GM21619 (cell line): Measurements from ENCODE around the gene ZNF648.
"Not testable (repeated sequence)": the region's sequence is repeated elsewhere in the genome, so short reads cannot be mapped to it uniquely, and the experiment has no call there.

Experiments
- ATAC-seq: cut with Tn5 transposase; IDR thresholded peaks from one replicate; pipeline ENCODE4 v1.9.1; 2021; ENCODE audit not compliant: unreplicated experiment

ZNF648 gene

DNA sequence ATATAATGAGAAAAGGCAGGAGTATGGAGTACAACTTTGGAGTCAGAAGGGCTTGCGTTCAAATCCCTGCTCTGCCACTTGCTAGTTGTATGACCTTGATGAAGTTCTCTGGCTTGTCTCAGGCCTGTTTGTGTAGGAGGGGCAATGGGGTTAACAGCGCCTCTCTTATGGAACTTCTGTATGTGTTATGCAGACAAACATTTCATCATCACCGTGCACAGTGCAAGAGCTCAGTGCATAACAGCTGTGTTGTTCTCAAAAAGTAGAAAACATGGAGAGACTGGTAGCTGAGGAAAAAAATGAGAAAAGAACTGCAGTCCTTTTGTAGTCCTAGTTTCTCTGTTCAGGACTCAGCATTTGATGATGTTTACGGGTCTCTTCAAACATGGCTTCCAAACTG lies 10.4 kb upstream of the ZNF648 start:
- ATAC-seq: no peak

DNA sequence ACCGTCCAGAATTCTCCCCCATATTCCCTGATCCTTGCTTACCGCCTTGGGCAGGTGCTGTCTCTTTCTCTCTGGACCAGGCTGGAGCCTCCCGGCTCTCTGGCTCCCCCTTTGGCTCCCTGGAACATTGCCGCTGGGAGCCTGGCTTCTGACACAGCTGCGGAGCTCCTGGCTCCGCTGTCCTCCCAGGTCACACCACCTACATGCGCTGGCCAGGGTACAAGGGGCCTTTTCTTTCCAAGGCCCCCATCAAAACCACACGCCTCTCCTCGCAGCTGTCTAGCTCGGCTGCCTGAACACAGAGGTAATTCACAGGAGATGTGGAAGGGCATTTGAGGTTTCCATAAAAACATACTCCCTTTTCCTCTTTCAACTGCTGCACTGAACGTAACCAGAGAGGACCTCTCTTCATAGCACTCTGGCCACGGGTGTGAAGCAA lies 7.5 kb upstream of the ZNF648 start:
- no peak for ATAC-seq

DNA sequence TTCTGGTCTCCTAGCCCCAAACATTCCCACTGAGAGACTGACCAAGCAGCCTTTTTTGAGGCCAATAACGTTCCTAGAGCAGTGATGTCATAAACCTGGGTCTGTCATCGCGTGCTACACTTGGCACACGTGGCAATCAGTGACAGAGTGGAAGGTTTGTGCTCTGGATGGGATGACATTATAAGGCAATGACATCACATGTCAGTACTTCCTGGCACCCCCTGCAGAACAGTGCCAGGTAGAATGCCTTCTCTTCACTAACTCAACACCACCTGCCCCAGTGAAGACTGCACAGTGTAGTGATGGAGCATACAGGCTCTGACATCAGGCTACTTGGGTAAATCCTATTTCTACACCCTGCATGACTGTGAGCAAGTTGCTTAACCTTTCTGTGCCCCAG lies 5.4 kb upstream of the ZNF648 start:
- ATAC-seq: no peak

DNA sequence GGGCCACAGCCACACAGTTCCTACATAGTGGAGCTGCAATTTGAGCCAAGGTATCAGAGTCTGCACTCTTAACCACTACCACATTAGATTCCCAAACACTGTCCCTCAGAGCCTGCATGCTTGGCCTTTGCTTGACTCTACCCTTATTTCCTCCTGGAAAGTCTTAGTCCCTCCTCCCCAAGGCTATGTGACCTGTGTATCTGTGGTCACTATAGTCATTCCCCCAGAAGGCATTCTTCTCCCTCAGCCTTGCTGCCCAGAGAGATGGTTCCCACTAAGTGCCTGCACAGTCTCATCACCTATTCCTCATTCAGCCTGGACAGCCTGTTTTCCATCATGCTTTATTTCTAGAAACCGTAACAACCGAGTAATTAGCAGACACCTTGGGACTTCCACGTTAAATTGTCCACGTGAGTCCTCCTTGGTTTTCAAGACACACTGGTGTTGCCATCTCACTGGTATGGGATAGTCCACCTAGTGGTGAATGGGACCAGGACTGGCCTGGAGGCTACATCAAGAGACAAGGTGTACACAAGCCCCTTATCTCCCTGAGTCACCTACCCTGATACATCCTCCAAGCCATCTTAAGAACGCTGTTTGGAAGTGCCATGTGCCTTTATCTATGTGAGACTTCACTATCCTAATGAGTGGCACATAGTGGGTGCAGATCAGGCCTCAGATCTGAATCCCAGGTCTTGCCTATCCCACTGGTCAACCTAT lies 3.8 kb upstream of the ZNF648 start:
- ATAC-seq: no peak

DNA sequence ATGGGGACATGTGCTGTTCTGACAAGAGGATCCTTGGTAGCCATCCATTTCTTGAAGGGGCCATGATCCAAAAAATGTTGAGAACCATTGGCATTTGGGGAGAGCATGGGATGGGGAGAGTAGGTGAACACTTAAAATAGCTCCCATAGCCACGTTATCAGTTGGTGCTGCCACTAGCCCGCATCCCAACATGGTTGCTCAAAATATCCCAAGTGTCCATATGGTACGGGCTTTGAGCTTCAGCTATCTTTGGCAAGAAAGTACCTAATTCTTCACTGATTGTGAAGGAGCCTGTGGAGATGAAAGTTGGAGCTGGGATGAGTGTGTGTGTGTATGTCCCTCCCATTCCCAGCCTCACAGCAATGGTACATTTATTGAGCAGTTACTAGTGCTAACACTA lies 3.1 kb upstream of the ZNF648 start:
- ATAC-seq: no peak

DNA sequence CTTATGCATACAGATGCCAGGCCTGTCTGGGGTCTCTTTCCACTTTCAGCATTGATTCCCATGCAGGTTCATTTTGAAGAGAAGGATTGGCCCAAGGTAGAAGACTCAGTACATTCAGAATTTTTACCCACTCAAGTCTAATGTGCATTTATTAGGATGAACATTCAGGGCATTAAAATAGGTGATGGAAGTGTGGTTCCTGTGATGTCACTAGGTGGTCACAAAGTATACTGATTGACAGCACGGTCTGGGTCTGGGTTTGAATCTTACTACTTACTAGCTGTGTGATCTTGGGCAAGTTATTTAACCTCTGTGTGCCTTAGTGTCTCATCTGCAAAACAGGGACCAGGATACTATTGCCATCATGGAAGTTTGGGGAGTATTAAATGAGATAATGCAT lies 711 bp upstream of the ZNF648 start:
- no peak for ATAC-seq

DNA sequence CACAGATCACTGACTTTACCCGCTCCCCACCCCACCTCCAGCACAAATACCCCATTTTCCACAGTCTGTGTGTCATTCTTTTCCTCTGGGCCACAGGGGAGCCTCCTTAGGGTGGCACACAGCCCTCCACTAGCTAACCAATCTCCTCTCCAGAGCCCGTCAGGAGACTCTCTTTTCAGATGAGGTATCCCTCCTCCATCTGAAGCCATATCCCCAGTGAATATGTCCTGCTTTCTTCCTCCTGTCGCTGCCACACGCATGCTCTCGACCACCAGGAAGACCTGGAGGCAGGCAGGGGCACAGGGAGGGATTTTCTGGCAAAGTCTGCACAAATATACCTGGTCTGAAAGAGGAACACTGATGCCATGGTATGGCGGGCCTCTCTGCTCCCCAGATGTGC lies 635 bp downstream of the ZNF648 start:
- no peak for ATAC-seq

DNA sequence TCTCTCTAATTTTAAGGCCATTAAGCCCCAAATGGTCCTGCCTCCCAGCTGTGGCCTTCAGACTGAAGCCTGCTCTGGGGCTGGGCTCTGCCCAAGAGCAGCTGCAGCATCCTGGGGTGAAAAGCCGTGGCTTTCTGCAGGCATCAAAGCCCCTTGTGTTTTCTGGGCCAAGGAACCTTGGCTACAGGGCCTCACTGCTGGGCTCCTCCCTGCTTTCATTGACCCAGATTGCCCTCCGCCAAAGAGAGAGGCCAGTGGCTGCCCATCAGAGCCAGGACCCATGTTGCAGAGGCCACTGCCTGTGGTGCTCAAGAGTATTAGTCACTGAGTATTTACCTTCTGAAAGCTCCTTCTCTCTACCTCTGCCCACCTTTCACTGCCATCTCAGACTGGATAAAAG lies 1.6 kb downstream of the ZNF648 start:
- ATAC-seq: no peak

DNA sequence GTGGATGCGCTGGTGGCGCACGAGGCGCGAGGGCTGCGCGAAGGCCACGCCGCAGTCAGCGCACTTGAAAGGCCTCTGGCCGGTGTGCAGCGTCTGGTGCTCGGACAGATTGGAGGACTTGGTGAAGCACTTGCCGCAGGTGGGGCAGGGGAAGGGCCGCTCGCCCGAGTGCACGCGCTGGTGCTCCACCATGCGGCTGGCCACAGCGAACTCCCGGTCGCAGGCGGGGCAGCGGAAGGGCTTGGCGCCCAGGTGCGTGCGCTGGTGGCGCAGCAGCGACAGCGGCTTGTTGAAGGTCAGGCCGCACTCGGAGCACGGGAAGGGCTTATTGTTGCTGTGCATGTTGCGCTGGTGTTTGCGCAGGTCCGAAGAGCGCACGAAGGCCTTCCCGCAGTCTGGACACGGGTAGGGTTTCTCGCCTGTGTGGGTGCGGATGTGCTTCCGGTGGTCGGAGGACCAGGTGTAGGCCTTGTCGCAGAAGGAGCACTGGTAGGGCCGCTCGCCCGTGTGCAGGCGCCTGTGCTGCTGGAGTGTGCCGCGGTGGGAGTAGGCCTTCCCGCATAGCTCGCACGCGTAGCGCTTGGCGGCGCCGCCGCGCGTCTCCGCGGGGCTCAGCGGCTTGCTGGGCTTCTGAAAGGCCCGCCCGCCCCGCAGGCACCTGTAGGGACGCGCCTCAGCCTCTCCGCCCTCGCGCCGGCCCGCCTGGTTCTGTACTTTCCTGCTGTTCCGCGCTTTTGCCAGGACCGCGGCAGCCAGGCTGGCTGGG lies 4.7 kb downstream of the ZNF648 start:
- no peak for ATAC-seq

DNA sequence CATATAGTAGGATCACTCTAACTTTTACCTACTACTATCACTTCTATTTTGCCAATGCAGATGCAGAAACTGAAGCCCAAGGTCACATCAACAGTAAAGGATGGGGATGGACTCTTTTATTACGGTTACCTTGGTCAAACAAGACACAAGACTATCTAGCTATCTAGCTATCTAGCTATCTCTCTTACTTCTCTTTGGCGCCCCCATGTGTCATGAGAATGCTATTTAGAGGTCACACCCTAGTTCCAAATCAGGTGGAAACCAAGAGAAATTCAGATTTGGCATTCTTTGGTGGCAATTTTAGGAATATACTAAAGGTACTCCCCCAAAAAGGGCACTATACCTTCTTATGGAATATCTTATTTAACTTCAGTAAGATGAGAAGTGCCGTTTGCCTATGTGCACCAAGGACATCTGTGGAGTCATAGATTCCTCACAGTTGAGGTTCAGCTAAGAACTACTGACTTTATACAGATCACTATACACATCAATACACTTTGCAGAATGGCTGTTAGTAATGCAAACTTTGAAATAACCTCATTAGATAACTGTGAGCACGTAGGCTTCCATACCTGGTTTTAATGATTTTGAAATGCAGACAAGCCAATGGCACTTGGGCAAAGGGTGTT lies 6.7 kb downstream of the ZNF648 start:
- ATAC-seq: no peak

DNA sequence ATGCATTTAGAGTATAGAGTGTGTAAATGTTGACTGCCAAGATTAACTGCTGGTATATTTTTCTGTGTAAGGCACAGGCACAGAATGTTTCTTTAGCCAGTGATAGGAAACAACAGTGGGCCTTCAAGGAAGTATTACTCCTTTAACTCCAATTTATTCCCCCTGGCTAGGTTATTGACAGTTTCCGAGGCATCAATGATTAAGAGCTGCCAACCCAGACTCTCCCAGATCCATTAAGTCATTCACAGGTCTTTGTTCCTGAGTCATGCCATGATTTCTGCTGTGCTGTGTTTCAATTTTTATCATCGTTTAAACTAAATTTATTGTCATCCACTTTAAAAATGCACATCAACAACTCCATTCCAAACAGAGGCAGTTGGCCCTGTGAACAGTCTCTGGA lies 9.2 kb downstream of the ZNF648 start:
- ATAC-seq: no peak

DNA sequence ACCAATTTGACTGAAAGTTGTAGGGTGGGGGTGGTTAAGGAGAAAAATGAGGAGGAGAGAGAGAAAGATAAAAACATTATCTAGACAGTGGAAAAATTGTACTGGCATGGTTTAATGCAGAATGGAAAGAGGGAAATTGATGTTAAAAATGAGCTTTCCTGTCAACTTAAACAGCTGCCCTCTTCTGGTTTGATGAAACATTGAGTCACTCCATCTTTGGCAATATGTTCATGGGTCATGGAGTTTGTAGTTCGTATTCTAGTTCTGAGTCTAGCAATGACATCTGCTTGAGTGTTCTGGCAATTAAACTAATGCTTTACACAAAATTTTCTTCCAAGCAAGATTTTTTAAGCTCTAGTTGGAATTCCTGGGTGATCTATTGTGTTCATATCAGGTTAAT lies 9.6 kb downstream of the ZNF648 start:
- no peak for ATAC-seq

DNA sequence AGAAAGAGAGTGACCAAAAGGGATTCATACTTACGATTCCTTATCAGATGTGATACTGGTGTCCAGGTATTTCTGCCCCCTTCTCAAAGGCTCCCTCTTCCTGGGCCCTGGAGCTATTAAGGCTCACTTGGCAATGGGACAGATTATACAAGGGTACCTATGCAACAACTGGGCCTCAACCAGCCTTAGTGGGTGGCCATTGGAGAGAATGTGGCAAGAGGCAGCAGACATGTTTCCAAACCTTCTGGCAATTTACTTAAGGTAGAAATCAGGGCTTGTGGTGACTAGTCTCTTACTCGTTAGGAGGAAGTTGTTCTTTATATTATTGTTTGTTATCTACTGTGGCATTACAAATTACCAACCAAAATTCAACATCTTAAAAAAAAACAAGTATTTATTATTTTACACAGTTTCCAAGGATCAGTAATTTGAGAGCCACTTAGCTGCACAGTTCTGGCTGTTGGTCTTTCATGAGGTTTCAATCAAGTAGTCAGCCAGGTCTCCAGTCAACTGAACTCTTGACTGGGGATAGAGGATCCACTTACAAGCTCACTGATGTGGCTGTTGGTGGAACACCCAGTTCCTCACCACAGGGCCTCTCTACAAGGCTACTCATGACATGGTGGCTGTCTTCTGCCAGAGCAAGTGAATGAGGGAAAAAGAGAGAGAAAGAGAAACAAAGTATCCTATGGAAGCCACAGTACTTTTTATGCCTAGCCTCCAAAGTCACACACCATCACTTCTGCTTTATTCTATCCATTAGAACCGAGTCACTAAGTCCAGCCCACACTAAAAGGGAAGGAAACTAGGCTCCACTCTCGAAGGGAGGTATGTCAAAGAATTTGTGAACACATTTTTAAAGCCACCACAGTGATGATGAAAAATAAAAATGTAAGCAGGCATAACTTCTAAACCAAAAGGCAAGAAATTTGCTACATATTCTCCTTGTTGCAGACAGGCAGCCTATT lies 10.7 kb downstream of the ZNF648 start:
- ATAC-seq: no peak

DNA sequence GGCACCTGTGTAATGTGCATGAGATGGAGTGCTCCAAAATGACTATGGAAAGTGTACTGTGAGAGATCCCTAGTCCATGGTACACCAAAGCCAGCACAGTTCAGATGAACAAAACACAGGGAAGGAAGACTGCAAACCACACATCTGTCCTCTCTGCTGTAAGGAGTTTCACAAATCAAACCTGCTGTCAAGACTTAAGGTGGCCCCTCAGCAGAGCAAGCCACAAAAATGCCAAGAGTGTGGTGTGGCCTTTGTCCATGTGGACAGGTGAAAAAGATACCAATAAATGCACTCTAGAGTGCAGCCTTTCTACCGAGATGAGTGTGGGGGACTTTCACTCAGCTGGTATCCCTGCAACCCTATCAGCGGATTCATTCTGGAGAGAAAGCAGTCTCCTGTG lies 12.9 kb downstream of the ZNF648 start:
- no peak for ATAC-seq

DNA sequence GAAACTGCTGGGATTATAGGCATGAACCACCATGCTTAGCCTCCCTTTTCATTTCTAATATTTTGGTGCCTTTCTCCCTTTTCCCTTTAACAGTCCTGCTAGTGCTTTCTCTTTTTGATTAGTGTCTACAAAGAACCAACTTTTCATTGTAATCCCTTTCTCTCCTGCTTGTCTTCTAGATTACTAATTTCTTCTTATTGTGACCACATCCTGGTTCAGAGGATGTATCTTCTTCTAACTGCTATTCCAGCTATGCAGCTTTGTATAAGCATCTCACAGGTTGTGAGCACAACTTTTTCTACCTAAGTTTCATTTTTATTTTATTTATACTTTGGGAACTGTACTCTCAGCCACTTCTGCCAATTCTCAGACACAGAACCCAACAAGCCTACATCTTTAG lies 14.7 kb downstream of the ZNF648 start:
- no peak for ATAC-seq

DNA sequence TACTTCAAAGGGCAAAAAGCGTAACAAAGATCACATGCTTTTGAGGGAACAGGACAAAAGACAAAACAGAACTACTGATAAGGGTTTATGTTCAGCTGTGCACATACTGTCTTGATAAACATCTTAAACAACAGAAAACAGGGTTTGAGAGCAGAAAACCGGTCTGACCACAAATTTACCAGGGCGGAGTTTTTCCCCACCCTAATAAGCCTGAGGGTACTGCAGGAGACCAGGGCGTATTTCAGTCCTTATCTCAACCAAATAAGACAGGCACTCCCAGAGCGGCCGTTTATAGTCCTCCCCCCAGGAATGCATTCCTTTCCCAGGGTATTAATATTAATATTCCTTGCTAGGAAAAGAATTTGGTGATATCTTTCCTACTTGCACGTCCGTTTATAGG lies 16.0 kb downstream of the ZNF648 start:
- not testable (repeated sequence) for ATAC-seq

DNA sequence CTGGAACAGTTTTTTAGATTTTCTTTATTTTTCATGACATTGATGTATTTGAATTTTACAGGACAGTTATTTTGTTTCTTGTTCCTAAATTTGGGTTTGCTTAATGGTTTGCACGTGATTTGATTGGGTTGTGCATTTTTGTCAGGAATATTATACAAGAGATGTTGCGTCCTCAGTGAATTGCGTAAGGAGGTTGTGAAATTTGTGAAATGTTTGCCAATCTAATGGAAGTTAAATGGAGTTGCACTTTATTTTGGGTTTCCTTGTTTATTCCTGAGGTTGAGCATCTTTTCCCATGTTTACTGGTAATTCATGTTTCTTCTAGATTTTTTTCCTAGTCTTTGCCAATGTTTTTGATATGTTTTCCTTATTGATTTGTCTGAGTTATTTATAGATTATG lies 19.9 kb downstream of the ZNF648 start:
- ATAC-seq: no peak

DNA sequence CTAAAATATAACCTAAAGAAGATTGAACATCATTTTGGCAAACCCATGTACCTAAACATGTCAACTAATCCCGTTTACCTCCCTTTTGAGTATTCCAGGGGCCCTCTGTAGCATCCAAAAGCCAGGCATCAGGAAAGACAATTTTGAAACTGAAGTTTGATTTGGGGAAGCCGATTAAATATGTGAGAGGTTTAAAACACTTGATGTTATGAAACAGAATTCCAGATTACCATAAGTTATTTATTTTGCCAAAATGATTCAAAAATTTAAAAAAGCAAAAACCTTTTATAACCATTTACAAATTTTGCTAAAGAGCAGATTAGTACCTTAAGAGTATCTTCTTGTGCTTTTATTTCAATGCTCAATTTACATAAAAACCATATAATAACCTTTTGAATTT lies 23.3 kb downstream of the ZNF648 start:
- no peak for ATAC-seq

DNA sequence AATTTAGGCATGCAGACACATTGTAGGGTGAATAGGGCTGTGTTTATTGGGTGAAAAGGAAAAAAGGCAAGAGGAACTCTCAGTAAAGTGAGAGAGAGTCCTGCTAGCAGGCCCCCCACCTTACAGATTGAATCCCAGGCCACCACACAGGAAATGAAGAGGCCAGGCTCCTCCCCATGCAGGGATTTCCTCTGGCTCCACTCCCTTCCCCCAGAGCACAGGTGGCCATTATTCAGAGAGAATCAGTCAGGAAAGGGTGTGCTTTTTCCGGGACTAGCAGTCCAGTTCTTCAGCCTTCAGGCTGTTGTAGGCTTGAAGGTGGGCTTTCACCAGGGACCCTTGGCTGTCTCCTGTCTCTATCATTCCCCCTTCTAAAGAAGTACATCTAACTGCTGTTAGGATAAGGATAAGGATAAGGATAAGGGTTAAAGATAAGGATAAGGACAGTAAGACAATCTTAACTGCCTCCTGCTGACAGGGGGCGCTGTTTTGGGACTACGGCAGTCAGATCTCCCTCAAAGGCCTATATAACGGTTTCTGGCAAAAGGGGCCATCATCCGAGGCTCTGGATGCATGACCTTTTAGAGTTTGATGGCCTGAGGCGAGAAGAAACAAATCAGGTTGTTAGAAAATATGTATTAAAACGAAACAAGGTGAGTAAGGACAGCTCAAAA lies 26.3 kb downstream of the ZNF648 start:
- ATAC-seq: no peak

DNA sequence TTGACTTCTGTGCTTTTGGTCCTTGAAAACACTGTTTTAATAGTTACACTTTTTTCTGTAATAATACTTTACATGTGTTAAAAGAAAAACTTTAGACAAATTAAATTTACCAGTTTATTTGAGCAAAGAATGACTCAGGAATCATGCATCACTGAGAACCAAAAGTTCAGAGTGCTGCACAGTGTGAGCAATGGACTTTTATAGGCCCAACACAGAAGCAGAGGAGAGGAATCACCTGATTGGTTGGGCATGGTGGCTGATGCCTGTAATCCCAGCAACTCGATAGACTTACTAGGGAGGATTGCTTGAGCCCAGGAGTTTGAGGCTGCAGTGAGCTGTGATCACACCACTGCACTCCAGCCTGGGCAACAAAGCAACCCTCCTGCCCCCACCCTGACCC lies 29.3 kb downstream of the ZNF648 start:
- ATAC-seq: no peak
